ENCODE data around the gene ZNRF1.

DNA sequence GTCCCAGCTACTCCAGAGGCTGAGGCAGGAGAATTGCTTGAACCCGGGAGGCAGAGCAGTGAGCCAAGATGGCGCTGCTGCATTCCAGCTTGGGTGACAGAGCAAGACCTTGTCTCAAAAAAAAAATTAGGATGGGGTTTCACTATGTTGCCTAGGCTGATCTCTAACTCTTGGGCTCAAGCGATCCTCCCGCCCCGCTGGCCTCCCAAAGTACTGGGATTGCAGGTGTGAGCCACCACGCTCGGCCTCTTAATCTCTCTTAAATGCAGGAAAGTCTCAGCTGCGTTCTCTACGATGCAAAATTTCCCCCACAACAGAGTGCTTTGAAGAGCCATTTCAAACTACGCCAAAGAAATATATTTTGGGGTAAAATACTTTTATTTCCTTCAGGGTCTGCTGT is 8.0 kb upstream of the ZNRF1 start:
- TF ChIP-seq, protein P1, sequence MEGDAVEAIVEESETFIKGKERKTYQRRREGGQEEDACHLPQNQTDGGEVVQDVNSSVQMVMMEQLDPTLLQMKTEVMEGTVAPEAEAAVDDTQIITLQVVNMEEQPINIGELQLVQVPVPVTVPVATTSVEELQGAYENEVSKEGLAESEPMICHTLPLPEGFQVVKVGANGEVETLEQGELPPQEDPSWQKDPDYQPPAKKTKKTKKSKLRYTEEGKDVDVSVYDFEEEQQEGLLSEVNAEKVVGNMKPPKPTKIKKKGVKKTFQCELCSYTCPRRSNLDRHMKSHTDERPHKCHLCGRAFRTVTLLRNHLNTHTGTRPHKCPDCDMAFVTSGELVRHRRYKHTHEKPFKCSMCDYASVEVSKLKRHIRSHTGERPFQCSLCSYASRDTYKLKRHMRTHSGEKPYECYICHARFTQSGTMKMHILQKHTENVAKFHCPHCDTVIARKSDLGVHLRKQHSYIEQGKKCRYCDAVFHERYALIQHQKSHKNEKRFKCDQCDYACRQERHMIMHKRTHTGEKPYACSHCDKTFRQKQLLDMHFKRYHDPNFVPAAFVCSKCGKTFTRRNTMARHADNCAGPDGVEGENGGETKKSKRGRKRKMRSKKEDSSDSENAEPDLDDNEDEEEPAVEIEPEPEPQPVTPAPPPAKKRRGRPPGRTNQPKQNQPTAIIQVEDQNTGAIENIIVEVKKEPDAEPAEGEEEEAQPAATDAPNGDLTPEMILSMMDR (conservative IDR thresholded peaks at IDR 0.05; ENCODE audit: low read depth, low read length) = no peak
- TF ChIP-seq EZH2 (IDR thresholded peaks at IDR 0.05; ENCODE audit: borderline replicate concordance, low read depth, low read length, poor library complexity, severe bottlenecking) = no peak
